Mesodermal cell (in vitro differentiated cells): ENCODE measurements around the gene ZDHHC14.

Experiments
- H3K27ac ChIP-seq: 2 replicates; pipeline ENCODE4 v1.7.0; 2013; ENCODE audit warnings: mild to moderate bottlenecking, low read depth, low read length, moderate library complexity; ENCODE audit not compliant: severe bottlenecking
- H3K36me3 ChIP-seq: 2 replicates; pipeline ENCODE4 v1.7.1; 2013; ENCODE audit warnings: mild to moderate bottlenecking, low read length, moderate library complexity; ENCODE audit not compliant: control insufficient read depth, insufficient read depth
- H3K4me1 ChIP-seq: one replicate; pipeline ENCODE4 v1.7.1; 2013; ENCODE audit warnings: mild to moderate bottlenecking, low read length; ENCODE audit not compliant: insufficient read depth, control insufficient read depth, poor library complexity, severe bottlenecking
- H3K4me3 ChIP-seq: 2 replicates; pipeline ENCODE4 v1.7.0; 2013; ENCODE audit warnings: low read length, control low read depth, mild to moderate bottlenecking; ENCODE audit not compliant: insufficient read depth, poor library complexity, severe bottlenecking; ENCODE audit errors: extremely low read depth
- H3K9me3 ChIP-seq: 2 replicates; pipeline ENCODE4 v1.7.1; 2013; ENCODE audit warnings: mild to moderate bottlenecking, low read length, moderate library complexity; ENCODE audit not compliant: control insufficient read depth
- WGBS, 2 experiments: methylation state at CpG; one replicate each; pipeline ENCODE4 v1.1.5; 2013; ENCODE audit warnings: missing lambda C conversion rate in 2 of 2; ENCODE audit not compliant: insufficient coverage in 2 of 2; 5-methylcytosine and 5-hydroxymethylcytosine counted together

Gene ZDHHC14

DNA sequence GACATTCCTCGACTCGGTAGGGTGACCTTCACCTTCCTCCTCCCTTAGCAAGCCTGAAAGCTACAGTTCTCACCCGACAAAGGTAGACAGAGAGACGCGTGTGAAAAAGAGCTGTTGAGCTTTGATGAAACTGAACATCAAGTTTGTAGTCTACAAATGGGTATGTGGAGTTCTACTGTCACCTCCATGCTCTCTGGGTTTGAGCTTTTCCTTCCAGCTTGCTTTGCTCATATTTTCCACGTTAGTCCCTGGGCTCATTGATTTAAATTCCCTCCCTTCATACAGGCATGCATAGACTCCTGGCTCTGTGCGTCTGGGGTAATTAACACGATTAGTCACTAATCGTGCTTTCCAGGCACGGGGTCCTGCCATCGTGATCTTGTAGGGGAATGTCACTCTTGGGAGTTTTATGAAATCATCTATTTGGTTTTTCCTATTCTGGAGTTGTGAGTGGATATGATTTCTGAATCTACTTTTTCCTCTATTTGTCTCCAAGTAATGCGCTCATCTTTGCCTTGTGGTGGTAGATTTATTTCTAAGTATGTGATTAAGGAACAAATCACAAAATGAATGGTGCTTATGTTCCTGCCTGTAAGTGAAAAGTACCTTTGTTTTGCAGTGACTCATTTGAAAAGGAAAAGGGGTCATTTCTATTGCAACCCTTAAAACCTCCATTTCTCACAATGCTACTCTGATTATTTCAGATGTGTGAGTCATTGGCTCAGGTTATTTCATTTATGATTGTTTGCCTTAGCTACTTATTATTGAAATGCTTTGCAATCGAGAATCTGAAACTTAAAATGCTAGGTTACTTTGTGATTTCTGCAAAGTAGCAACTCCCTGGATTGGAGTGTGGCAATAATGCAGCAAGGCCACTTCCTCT is 154.6 kb downstream of the ZDHHC14 start:
- Histone ChIP-seq H3K9me3 (no peaks in the 10 kb centered on the region), H3K27ac (peak overlapping the region; percentile 77), H3K4me3 (no peak overlapping the region), H3K4me1 (peaks cover 29% of the 10 kb centered on the region), H3K36me3 (no peaks in the 10 kb centered on the region)
- 28 to 36% methylated on average over 7 to 8 of the region's 13 CpGs for WGBS, 2 experiments

DNA sequence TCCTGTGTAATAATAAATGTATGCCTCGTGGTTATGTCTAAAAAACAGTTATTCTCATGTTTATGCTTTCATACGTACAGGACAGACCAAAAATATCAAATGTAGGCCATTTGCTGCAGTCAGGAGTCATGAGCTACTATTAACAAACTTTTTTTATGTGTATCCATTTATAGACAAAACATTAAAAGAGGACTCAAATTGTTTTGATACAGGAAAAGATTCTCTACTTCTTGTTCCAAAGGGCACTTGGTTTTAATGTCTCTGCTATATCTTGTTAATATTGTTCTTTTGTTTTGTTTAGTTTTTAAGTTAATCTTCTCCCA is 155.2 kb downstream of the ZDHHC14 start:
- WGBS, 2 experiments, result no CpG with 5 or more reads among the region's 2 CpGs
- Histone ChIP-seq H3K4me3 (no peak overlapping the region), H3K9me3 (no peaks in the 10 kb centered on the region), H3K4me1 (peaks cover 25% of the 10 kb centered on the region), H3K36me3 (no peaks in the 10 kb centered on the region), H3K27ac (peak overlapping the region; percentile 77)

DNA sequence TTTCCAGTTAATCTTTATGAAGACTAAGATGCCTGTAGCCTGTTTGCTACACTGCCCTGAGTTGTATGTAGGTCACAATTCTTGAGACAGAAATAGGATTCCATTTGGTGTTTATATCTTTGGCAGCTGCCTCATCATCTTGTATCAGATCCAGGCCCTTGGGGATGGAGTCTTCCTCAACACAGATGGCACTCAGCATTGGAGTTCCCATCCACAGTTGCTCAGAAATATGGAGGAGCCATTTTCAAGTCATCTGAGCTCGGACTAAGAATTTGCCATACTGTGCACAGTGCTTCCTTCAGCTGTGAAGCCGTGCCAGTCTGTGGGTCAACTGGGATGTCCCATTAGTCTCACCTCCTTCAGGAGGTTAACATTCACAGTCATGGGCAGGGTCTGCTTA is 156.6 kb downstream of the ZDHHC14 start:
- Histone ChIP-seq H3K36me3 (no peaks in the 10 kb centered on the region), H3K27ac (no peak overlapping the region), H3K4me3 (no peak overlapping the region), H3K4me1 (peaks cover 25% of the 10 kb centered on the region), H3K9me3 (no peaks in the 10 kb centered on the region)
- WGBS, 2 experiments, result 85 to 95% methylated on average over 2 of the region's 2 CpGs

DNA sequence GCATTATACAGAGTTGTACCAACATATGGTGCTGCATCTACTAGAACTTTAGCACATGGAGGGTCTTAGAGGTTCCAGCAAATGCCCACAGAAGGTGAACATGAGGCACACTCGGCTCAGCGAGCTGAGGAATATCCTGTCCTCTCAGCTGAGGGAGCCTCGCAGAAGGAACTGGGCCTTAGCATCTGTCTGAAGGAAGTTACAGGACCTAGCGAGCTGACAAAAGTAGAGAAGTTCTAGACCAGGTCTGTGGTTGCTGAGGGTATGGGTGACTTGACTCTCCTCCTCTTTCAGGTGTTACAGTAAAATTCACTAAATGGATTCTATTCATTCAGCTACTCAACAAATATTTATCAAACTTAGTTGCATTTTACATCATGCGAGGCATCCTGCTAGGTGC is 157.2 kb downstream of the ZDHHC14 start:
- Histone ChIP-seq H3K4me1 (peaks cover 25% of the 10 kb centered on the region), H3K9me3 (no peaks in the 10 kb centered on the region), H3K27ac (no peak overlapping the region), H3K4me3 (no peak overlapping the region), H3K36me3 (no peaks in the 10 kb centered on the region)
- 75 to 94% methylated on average over 3 to 5 of the region's 5 CpGs for WGBS, 2 experiments

DNA sequence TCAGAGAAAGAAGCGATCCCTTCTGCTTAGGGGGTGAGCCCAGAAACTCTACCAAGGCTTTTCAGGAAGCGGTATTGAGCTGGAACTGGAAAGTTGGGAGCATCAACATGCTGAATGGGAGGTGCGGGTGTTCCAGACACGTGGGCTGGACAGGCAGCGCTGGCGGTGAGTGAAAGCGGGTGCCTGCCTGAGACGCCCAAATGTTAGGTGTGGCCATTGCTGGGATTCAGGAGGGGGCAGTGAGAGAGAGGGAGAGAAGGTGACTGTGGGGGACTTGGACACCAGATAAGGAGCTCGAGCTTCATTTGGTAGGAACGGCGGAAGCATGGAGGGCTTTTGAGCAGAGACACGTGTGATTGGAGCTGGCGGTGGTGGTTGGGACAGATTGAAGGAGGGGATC is 157.7 kb downstream of the ZDHHC14 start:
- 90 to 95% methylated on average over 13 of the region's 13 CpGs for WGBS, 2 experiments
- Histone ChIP-seq H3K4me1 (peaks cover 25% of the 10 kb centered on the region), H3K27ac (no peak overlapping the region), H3K4me3 (no peak overlapping the region), H3K36me3 (no peaks in the 10 kb centered on the region), H3K9me3 (no peaks in the 10 kb centered on the region)

DNA sequence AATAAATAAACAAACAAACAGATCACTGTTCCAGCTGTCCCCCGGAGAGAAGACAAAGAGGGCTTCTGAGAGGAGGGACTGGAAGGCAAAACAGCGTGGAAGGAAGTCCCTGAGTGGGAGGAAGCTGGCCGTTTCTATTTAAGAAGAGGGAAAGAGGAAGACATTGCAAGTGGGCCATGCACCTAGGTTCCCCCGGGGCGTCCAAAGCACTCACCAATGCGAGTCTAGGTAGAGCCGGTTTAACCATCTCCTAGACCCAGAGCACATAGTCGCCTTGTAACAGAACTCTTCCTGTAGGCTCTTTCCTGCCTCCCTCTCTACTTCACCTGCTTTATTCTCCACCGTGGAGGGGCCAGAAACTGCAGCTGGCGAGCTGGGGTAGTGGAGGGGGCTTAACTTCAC is 158.4 kb downstream of the ZDHHC14 start:
- H3K4me3 ChIP-seq, result no peak overlapping the region
- WGBS, 2 experiments, result 95 to 97% methylated on average over 3 to 7 of the region's 10 CpGs
- H3K9me3 ChIP-seq, result no peaks in the 10 kb centered on the region
- no peaks in the 10 kb centered on the region for H3K36me3 ChIP-seq
- no peak overlapping the region for H3K27ac ChIP-seq
- H3K4me1 ChIP-seq, result peaks cover 24% of the 10 kb centered on the region

DNA sequence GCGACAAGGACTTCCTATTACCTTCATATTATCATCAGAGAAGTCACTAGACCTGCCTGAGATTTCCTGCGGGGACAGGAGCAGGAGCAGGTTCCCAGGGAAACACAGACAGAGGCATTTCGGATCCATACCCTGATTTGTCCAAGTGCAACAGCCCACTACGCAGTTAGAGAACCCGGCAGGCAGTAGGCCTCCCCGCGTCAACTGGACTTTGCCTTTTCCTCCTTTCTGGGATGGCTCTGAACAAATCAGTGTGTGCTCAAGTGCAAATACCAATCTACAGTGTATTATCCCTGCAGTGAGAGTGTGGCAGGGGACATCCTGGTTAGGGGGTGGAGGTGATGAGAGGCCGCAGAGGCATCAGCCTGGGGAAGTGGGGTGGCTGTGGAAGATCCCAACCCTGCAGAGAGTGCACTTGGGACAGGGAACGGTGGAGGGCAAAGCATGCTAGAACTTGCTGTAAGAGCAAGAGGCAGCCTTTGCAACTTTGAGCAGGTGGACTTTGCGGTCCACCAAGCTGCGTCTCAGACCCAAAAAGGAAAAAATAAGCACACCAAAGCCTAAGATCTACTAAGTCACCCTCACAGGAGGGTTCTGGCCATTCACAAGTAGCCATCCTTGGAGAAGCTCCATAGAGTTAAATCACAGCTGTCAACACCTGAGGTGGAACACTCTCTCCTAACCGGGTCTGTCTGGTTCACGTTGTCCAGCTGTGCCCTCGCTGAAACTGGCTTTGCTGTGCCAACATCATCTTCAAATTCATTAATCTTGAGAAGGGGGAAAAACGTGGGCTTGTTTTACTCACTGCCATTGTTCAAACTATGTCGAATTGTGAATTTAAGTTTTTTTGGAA is 159.1 kb downstream of the ZDHHC14 start:
- no peaks in the 10 kb centered on the region for H3K9me3 ChIP-seq
- no peak overlapping the region for H3K27ac ChIP-seq
- no peaks in the 10 kb centered on the region for H3K36me3 ChIP-seq
- peaks cover 17% of the 10 kb centered on the region for H3K4me1 ChIP-seq
- 95 to 97% methylated on average over 13 of the region's 16 CpGs for WGBS, 2 experiments
- H3K4me3 ChIP-seq, result no peak overlapping the region

DNA sequence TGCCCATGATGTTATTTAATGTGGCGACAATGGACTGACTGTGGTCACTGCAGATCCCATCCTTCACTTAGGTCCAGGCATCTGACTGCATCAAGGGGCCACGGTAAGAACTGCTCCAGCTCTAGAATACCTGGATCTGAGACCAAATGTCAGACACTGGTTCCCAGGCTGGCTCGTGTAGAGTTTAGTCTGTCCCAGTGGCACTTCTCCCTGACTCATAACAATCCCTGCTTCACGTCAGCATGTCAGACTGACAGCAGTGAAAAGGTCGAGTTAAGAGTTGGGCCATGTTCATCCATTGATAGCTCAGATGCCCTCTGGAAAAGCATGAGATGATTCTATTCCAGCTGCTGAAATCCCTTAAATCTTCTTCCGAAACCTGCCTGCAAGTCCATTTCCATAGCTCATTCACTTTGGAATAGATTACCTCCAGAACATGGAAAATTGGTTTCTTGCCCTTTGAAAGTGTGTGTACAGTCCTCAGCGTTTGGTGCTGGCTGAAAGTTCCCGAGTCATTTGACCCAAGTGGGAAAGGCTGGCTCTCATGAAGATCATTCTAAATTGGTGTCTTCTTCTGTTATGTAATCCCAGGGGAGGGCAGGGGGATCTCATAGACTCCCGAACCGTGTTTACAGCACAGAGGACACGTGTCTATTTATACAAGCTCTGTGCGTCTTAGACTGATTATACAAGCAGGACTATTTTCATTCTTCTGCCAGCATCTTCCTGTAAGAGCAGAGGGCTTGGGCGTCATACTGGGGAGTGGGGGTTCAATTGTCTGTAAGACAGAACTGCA is 160.8 kb downstream of the ZDHHC14 start:
- Histone ChIP-seq H3K4me1 (peaks cover 11% of the 10 kb centered on the region), H3K9me3 (no peaks in the 10 kb centered on the region), H3K27ac (no peak overlapping the region), H3K36me3 (no peaks in the 10 kb centered on the region), H3K4me3 (no peak overlapping the region)
- WGBS, 2 experiments, result 85% methylated on average over 11 of the region's 13 CpGs

DNA sequence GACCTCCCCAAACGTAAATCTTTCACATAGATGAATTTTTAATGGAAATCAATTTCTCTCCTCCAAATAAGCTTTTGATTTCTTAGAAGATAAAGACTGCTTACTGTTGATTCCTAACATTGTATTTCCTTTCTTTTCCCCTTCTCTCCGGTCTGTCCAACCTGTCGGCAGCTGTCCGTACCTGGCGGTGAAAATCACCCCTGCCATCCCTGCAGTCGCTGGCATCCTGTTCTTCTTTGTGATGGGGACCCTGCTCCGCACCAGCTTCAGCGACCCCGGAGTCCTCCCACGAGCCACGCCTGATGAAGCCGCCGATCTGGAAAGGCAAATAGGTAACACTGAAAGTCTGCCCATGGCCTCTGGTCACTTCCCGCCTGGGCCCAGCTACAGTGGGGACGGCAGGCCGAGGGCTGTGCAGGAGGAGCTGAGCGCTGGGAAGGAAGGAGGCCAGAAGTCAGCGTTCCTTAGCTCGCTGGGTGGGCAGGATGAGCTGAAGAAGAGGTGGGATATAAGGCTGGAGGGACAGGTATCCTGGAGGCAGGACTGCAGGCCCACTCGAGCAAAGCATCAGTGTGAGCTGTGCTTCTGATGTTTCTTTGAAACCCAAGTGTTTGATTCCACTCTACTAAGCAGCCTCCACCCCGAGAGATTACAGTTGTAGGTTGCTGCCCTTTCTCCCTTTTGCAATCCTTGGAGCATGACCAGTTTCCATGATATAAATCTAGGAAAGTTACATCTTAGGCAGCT is 161.6 kb downstream of the ZDHHC14 start:
- 86 to 90% methylated on average over 12 to 18 of the region's 21 CpGs for WGBS, 2 experiments
- Histone ChIP-seq H3K9me3 (no peaks in the 10 kb centered on the region), H3K4me1 (peaks cover 11% of the 10 kb centered on the region), H3K36me3 (no peaks in the 10 kb centered on the region), H3K27ac (no peak overlapping the region), H3K4me3 (no peak overlapping the region)

DNA sequence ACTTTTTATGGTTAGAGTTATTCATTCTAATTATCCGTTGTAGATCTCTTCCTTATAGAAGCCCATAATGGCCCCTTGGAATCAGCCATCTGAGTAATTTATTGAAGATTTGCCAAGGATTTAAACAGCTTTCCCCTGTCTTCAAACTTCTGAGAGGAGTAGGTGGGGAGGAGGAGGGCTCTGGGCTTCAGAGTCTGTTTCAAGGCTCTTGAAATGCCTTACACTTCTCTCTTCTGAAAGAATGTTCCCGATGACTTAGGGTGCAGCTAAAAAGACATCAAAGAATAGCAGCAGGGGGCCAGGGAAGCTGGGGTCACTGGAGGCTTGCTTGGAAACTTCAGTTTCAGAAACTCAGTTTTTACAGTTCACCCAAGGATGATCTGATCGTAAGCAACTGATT is 165.3 kb downstream of the ZDHHC14 start:
- Histone ChIP-seq H3K9me3 (no peaks in the 10 kb centered on the region), H3K4me3 (no peak overlapping the region), H3K4me1 (peaks cover 11% of the 10 kb centered on the region), H3K27ac (no peak overlapping the region), H3K36me3 (no peaks in the 10 kb centered on the region)
- WGBS, 2 experiments, result 60% methylated on average over 1 of the region's 3 CpGs; no CpG with 5 or more reads in 1 of the 2 experiments
